SK-N-SH treated with all-trans-retinoic acid at 6 μM for 48 hours (cell line): ENCODE measurements around the gene ZBTB7C.

ENCODE experiments used
- ARNTL ChIP-seq: fragments of 450-650 bp; formaldehyde crosslinking; IDR thresholded peaks from 2 replicates; pipeline ENCODE4 v1.5.0; 2020; ENCODE audit warnings: low read depth, mild to moderate bottlenecking, moderate library complexity, borderline replicate concordance
- GLIS3 ChIP-seq: fragments of 250-450 bp; sonication (Bioruptor Pico); IDR thresholded peaks from 2 replicates; pipeline ENCODE4 v1.5.0; 2020; ENCODE audit warnings: mild to moderate bottlenecking, moderate library complexity
- ISL1 ChIP-seq: fragments of 250-450 bp; sonication (Bioruptor Pico); IDR thresholded peaks from 2 replicates; pipeline ENCODE4 v2.1.2; 2022; ENCODE audit warnings: mild to moderate bottlenecking, moderate library complexity
- OSR1 ChIP-seq: fragments of 250-450 bp; sonication (Bioruptor Pico); IDR thresholded peaks from 2 replicates; pipeline ENCODE4 v1.8.0; 2022; ENCODE audit warnings: moderate library complexity, mild to moderate bottlenecking, inconsistent platforms
- ZC3H10 ChIP-seq: fragments of 250-450 bp; sonication (Bioruptor Pico); IDR thresholded peaks from 2 replicates; pipeline ENCODE4 v1.5.1; 2021; ENCODE audit warnings: mild to moderate bottlenecking, moderate library complexity
- ZNF70 ChIP-seq: fragments of 450-650 bp; formaldehyde crosslinking; IDR thresholded peaks from 2 replicates; pipeline ENCODE4 v1.5.0; 2020; ENCODE audit warnings: mild to moderate bottlenecking, moderate library complexity
- ZNF8 ChIP-seq: fragments of 450-650 bp; formaldehyde crosslinking; IDR thresholded peaks from 2 replicates; pipeline ENCODE4 v1.5.0; 2020; ENCODE audit warnings: mild to moderate bottlenecking, moderate library complexity
- TF ChIP-seq, protein P1 (sequence below): fragments of 250-450 bp; sonication (Bioruptor Pico); IDR thresholded peaks from 2 replicates; pipeline ENCODE4 v1.8.0; 2021; ENCODE audit warnings: low read depth, mild to moderate bottlenecking, moderate library complexity, borderline replicate concordance

DNA sequence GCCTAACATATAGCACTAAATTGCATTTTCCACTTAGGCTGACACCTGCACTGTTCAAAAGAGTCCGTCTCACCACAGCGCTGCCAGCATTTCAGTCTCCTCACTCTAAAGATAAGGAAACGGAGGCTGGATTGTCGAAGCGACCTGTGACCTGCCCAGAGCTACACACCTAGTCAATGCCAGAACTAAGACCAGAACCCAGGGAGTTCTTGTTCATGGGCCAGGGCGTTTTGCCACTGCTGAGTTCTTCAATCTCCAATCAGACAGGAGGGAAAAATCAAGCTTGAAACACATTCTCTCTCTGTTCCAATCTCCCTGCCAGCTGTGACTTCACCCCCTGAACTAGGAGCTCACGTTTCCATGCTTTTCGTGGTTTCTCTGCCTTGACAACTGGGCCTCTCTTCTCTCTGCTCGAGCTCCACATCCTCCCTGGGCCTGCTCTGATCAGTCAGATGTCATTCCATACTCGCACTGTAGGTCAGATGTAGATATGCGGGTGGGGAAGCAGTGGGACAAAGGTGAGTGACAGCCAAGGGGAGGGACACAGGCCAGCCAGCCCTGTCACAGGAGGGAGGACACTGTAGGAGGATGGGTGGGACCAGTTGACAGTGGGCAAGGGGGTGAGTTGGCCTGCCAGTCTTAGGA lies 257.6 kb downstream of the ZBTB7C start:
- no peak for TF ChIP-seq ZC3H10 (CRISPR knock-in tag)
- TF ChIP-seq ZNF70 (CRISPR knock-in tag): no peak
- no peak for TF ChIP-seq ISL1
- no peak for TF ChIP-seq ARNTL
- TF ChIP-seq GLIS3 (CRISPR knock-in tag): no peak
- TF ChIP-seq, protein P1, sequence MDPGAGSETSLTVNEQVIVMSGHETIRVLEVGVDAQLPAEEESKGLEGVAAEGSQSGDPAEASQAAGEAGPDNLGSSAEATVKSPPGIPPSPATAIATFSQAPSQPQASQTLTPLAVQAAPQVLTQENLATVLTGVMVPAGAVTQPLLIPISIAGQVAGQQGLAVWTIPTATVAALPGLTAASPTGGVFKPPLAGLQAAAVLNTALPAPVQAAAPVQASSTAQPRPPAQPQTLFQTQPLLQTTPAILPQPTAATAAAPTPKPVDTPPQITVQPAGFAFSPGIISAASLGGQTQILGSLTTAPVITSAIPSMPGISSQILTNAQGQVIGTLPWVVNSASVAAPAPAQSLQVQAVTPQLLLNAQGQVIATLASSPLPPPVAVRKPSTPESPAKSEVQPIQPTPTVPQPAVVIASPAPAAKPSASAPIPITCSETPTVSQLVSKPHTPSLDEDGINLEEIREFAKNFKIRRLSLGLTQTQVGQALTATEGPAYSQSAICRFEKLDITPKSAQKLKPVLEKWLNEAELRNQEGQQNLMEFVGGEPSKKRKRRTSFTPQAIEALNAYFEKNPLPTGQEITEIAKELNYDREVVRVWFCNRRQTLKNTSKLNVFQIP (CRISPR knock-in tag): no peak
- no peak for TF ChIP-seq OSR1 (CRISPR knock-in tag)
- TF ChIP-seq ZNF8 (CRISPR knock-in tag): no peak
